CD14-positive monocyte (primary cell): ENCODE data around the gene DEPDC1B. TPM values are rescaled to one million over a fixed set of nuclear protein-coding genes. Genes with fewer than 3 reads are reported as not detected.

ENCODE experiments used
- DNase-seq, 3 donors: peaks; one replicate each; pipeline ENCODE4 v3.0.0-alpha.2; 2011 to 2022
- H2AFZ ChIP-seq: 2 replicates; pipeline ENCODE4 v1.6.0; 2012; ENCODE audit warnings: mild to moderate bottlenecking, low read depth, low read length, inconsistent platforms; ENCODE audit not compliant: insufficient read depth, poor library complexity, severe bottlenecking
- H3K27ac ChIP-seq, 2 donors: 1 replicate in 1 of 2; 2 replicates in 1 of 2; pipeline ENCODE4 v1.5.1; 2012 to 2013; ENCODE audit warnings: low read length in 2 of 2, control low read depth in 1 of 2, inconsistent platforms in 1 of 2, low read depth in 1 of 2, mild to moderate bottlenecking in 1 of 2
- H3K27me3 ChIP-seq, 2 donors: one replicate each; pipeline versions ENCODE4 v1.6.0 to v1.6.1; 2011 to 2013; ENCODE audit warnings: low read length in 2 of 2; ENCODE audit not compliant: control insufficient read depth in 2 of 2, insufficient read depth in 2 of 2
- H3K36me3 ChIP-seq, 2 donors: replicated peaks in 1 of 2; 1 replicate in 1 of 2; 2 replicates in 1 of 2; pipeline versions ENCODE4 v1.5.1 to v1.6.1; 2012 to 2013; ENCODE audit warnings: low read length in 2 of 2, control low read depth in 1 of 2, inconsistent platforms in 1 of 2, mild to moderate bottlenecking in 1 of 2; ENCODE audit not compliant: insufficient read depth in 2 of 2, control insufficient read depth in 1 of 2
- H3K4me1 ChIP-seq, 2 donors: 1 replicate in 1 of 2; 2 replicates in 1 of 2; pipeline versions ENCODE4 v1.5.1 to v1.6.1; 2012 to 2013; ENCODE audit warnings: low read length in 2 of 2, control low read depth in 1 of 2, inconsistent platforms in 1 of 2, mild to moderate bottlenecking in 1 of 2, moderate library complexity in 1 of 2; ENCODE audit not compliant: insufficient read depth in 2 of 2, control insufficient read depth in 1 of 2
- H3K4me2 ChIP-seq: replicated peaks from 2 replicates; pipeline ENCODE3; 2012; ENCODE audit warnings: low read length, moderate library complexity, mild to moderate bottlenecking; ENCODE audit not compliant: poor library complexity, severe bottlenecking; ENCODE audit errors: extremely low read depth
- H3K4me3 ChIP-seq, 3 experiments: fragments of 200-600 bp in 1 of 3; sonication (generic) in 1 of 3; replicated peaks in 1 of 3; 1 replicate in 2 of 3; 2 replicates in 1 of 3; pipeline ENCODE4 v1.5.1; 2011 to 2013; ENCODE audit warnings: low read length in 3 of 3, mild to moderate bottlenecking in 3 of 3, control low read depth in 2 of 3, low read depth in 2 of 3, inconsistent platforms in 1 of 3, moderate library complexity in 1 of 3
- H3K79me2 ChIP-seq: 2 replicates; pipeline ENCODE4 v1.6.0; 2012; ENCODE audit warnings: mild to moderate bottlenecking, control low read depth, inconsistent platforms, low read length, moderate library complexity; ENCODE audit not compliant: insufficient read depth
- H3K9ac ChIP-seq: 2 replicates; pipeline ENCODE4 v1.6.0; 2017; ENCODE audit warnings: low read length, mild to moderate bottlenecking; ENCODE audit not compliant: insufficient read depth, poor library complexity, severe bottlenecking
- H3K9me3 ChIP-seq, 2 donors: replicated peaks in 1 of 2; 1 replicate in 1 of 2; 2 replicates in 1 of 2; pipeline versions ENCODE4 v1.5.1 to v1.6.1; 2012 to 2013; ENCODE audit warnings: low read length in 2 of 2, control low read depth in 1 of 2; ENCODE audit not compliant: control insufficient read depth in 1 of 2, insufficient read depth in 1 of 2
- H4K20me1 ChIP-seq: 2 replicates; pipeline ENCODE4 v1.6.0; 2012; ENCODE audit warnings: mild to moderate bottlenecking, low read length, control low read depth, moderate library complexity; ENCODE audit not compliant: insufficient read depth
- H3K27ac Mint-ChIP-seq, 7 donors: one replicate each; pipeline ENCODE4 v1.8.0; 2020; ENCODE audit warnings: mild to moderate bottlenecking in 7 of 7, mixed read lengths in 7 of 7, moderate library complexity in 6 of 7, inconsistent platforms in 2 of 7
- H3K27me3 Mint-ChIP-seq, 3 donors: one replicate each; pipeline ENCODE4 v1.8.0; 2021 to 2022; ENCODE audit warnings: low read depth in 3 of 3, mild to moderate bottlenecking in 3 of 3, mixed read lengths in 3 of 3, moderate library complexity in 3 of 3, inconsistent platforms in 1 of 3
- H3K36me3 Mint-ChIP-seq, 2 donors: one replicate each; pipeline ENCODE4 v1.8.0; 2020; ENCODE audit warnings: mixed read lengths in 2 of 2, inconsistent platforms in 1 of 2, mild to moderate bottlenecking in 1 of 2
- H3K4me1 Mint-ChIP-seq: one replicate; pipeline ENCODE4 v1.8.0; 2020; ENCODE audit warnings: mild to moderate bottlenecking, mixed read lengths
- H3K4me3 Mint-ChIP-seq, 2 donors: one replicate each; pipeline ENCODE4 v1.8.0; 2020; ENCODE audit warnings: mild to moderate bottlenecking in 2 of 2, mixed read lengths in 2 of 2, moderate library complexity in 1 of 2
- H3K9me3 Mint-ChIP-seq, 7 donors: one replicate each; pipeline ENCODE4 v1.8.0; 2020 to 2022; ENCODE audit warnings: mixed read lengths in 7 of 7, mild to moderate bottlenecking in 6 of 7, moderate library complexity in 6 of 7, inconsistent platforms in 2 of 7
- WGBS: methylation state at CpG from one replicate; pipeline ENCODE4 v1.1.5; 2013; ENCODE audit warnings: missing lambda C conversion rate; ENCODE audit not compliant: insufficient coverage; 5-methylcytosine and 5-hydroxymethylcytosine counted together
- intact Hi-C, 2 donors: fragments of 100-400 bp; cut with micrococcal nuclease; formaldehyde crosslinking; loops; one replicate each; pipeline versions ENCODE4 v1.15.0 to v1.15.1; 2023
- polyA plus RNA-seq, 3 donors: library from polyadenylated mRNA; depleted of rRNA in 1 of 3; unstranded in 2 of 3; stranded (reverse) in 1 of 3; fragments of 300-500 nt in 2 of 3; fragments of >200 nt in 1 of 3; fragmentation: Illumina TruSeq in 2 of 3; gene quantifications; 1 replicate in 2 of 3; 2 replicates in 1 of 3; pipeline ENCODE4 v1.2.3, GENCODE V29; 2012 to 2021
- TF ChIP-seq, protein P1 (sequence below): fragments of 200-600 bp; IDR thresholded peaks from one replicate; pipeline ENCODE4 v1.8.0; 2022; ENCODE audit warnings: antibody characterized with exemption, mild to moderate bottlenecking

DEPDC1B gene
- polyA plus RNA-seq, 3 donors = 0.11 to 0.56 (median 0.14) TPM

- Histone ChIP-seq H3K79me2 (no peaks in the 10 kb centered on the region), H3K27ac (no peak overlapping the region), H3K9me3 (peaks cover 5 to 8% of the 10 kb centered on the region in 2 donors), H2AFZ (no peak overlapping the region), H3K9ac (no peak overlapping the region), H3K4me3 (no peak overlapping the region), H4K20me1 (no peaks in the 10 kb centered on the region), H3K36me3 (peaks cover 0 to 5% of the 10 kb centered on the region in 2 donors), H3K27me3 (no peaks in the 10 kb centered on the region), H3K4me2 (no peak overlapping the region), H3K4me1 (no peaks in the 10 kb centered on the region)
- H3K27ac Mint-ChIP-seq = peak overlapping the region in 1 of 7 donors; percentile 48
- no peak for DNase-seq
- H3K9me3 Mint-ChIP-seq = peaks cover 6 to 15% (median 12%) of the 10 kb centered on the region in 7 donors
- H3K27me3 Mint-ChIP-seq = peaks cover 0 to 2% (median 0%) of the 10 kb centered on the region in 3 donors
- H3K4me3 Mint-ChIP-seq = no peak overlapping the region
- peaks cover 1% of the 10 kb centered on the region for H3K4me1 Mint-ChIP-seq
- TF ChIP-seq, protein P1, sequence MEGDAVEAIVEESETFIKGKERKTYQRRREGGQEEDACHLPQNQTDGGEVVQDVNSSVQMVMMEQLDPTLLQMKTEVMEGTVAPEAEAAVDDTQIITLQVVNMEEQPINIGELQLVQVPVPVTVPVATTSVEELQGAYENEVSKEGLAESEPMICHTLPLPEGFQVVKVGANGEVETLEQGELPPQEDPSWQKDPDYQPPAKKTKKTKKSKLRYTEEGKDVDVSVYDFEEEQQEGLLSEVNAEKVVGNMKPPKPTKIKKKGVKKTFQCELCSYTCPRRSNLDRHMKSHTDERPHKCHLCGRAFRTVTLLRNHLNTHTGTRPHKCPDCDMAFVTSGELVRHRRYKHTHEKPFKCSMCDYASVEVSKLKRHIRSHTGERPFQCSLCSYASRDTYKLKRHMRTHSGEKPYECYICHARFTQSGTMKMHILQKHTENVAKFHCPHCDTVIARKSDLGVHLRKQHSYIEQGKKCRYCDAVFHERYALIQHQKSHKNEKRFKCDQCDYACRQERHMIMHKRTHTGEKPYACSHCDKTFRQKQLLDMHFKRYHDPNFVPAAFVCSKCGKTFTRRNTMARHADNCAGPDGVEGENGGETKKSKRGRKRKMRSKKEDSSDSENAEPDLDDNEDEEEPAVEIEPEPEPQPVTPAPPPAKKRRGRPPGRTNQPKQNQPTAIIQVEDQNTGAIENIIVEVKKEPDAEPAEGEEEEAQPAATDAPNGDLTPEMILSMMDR = no peak
- H3K36me3 Mint-ChIP-seq = peaks cover 12 to 26% of the 10 kb centered on the region in 2 donors
- intact Hi-C loops = no loop called here
Observed at GRCh38 chr5:60611099-60611740, 88.7 kb downstream of the DEPDC1B start.

- Histone ChIP-seq H3K27me3 (no peaks in the 10 kb centered on the region), H3K27ac (no peak overlapping the region), H3K9me3 (no peaks in the 10 kb centered on the region), H2AFZ (no peak overlapping the region), H3K36me3 (peaks cover 6 to 42% of the 10 kb centered on the region in 2 donors), H3K79me2 (no peaks in the 10 kb centered on the region), H3K9ac (no peak overlapping the region), H3K4me3 (no peak overlapping the region), H3K4me1 (no peaks in the 10 kb centered on the region), H4K20me1 (no peaks in the 10 kb centered on the region), H3K4me2 (no peak overlapping the region)
- DNase-seq = no peak
- intact Hi-C loops = no loop called here
- H3K4me3 Mint-ChIP-seq = no peak overlapping the region
- H3K4me1 Mint-ChIP-seq = no peaks in the 10 kb centered on the region
- WGBS = no CpG with 5 or more reads among the region's 1 CpG
- TF ChIP-seq, protein P1 = no peak
- H3K27me3 Mint-ChIP-seq = no peaks in the 10 kb centered on the region
- H3K9me3 Mint-ChIP-seq = no peaks in the 10 kb centered on the region
- peaks cover 24 to 38% of the 10 kb centered on the region in 2 donors for H3K36me3 Mint-ChIP-seq
- H3K27ac Mint-ChIP-seq = peak overlapping the region in 1 of 7 donors; percentile 73
Observed at GRCh38 chr5:60604771-60605170, 95.2 kb downstream of the DEPDC1B start.
